GM19099 (cell line): ENCODE measurements around the gene GSAP.

ENCODE experiments used
- POLR2A ChIP-seq: IDR thresholded peaks from 3 replicates; pipeline ENCODE4 v1.6.1; 2011; ENCODE audit warnings: low read depth; ENCODE audit not compliant: insufficient read length; ENCODE audit errors: extremely low read depth

GSAP gene

GRCh38 chr7:77420438-77420837 lies 4.3 kb upstream of the GSAP start:
- TF ChIP-seq POLR2A, result no peak

DNA sequence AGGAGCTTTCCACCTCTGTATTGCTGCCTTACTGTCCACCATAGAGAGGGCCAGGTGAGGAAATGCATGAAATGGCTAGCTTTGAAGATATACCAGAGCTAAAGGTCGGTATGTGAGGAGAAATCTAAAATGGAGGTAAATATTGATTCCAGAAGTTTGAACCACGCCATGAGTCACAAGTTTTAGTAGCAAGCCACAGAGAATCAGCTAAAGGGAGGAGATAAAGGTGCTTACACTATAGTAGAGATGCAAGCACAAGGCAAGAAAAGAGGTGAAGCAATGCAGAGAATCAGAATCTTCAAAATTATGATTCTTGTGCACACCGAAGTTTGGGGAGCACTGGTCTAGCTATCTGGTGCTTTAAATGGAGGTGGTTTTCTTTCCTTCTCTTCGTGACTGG lies 3.0 kb upstream of the GSAP start:
- TF ChIP-seq POLR2A, result no peak

GRCh38 chr7:77417801-77418200 lies 1.7 kb upstream of the GSAP start:
- TF ChIP-seq POLR2A, result no peak

GRCh38 chr7:77416621-77417371 lies 647 bp upstream of the GSAP start:
- TF ChIP-seq POLR2A, result no peak

- TF ChIP-seq POLR2A, result no peak
Observed at GRCh38 chr7:77415476-77415822, 700 bp downstream of the GSAP start.

DNA sequence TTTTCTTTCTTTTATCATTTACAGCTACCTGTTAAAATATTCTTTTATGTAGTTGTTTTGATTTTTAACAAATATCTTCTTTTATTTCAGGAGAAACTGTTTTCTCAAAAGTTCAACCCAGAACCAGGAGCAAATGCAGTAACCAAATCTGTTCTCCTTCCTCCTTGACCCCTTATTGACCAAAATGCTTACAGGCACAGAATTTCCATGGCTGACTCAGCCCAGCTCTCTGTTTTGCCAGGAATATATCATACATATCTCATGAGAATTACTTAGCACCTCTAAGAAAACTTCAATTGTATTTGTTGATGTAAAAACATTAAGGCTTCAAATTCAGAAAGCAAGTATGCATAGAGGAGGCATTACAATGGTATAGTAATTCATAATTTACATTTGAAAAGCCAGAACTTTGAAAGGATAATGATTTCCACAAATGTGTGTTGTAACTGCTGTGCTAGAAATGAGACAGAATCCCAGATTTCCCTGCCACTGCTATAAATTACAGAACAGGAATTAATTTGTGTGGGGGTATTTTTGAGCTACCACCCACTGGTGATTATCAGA lies 2.2 kb downstream of the GSAP start:
- no peak for TF ChIP-seq POLR2A

- TF ChIP-seq POLR2A, result no peak
Observed at GRCh38 chr7:77413128-77413527, 3.0 kb downstream of the GSAP start.

DNA sequence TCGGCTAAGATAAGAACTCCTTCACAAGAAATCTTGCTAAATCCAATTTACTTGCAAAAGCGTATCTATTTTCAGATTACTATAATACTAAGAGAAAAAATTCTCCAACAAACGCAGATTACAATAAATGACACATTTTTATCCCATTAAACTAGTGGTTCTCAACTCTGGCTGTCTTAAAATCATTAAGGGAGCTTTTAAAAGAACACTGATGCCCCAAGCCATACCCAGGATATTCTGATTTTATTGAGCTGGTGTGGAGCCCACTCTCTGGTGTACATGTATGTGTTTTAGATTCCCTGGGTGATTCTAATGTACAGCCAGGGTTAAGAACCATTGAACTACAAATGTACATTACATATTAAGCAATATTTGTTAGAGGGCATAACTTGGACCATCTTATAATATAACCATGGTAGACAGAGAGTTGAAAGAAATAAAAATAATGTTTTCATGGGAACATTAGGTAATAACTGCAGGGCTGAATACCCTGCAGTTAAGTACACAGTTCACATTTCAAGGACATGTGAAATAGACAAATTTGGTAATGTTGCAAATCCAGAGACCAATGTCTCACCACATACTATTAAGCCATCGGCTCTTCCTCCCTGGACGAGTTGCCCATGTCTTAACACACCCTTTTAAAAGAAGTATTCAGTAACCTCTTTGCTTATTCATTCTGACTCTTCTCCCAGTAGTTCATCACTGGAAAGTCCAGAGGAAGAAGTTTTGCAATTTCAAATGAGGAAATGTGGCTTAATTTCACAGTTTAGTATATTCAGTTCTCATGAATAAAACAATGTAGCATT lies 6.2 kb downstream of the GSAP start:
- no peak for TF ChIP-seq POLR2A

GRCh38 chr7:77409005-77409738 lies 7.0 kb downstream of the GSAP start:
- TF ChIP-seq POLR2A, result no peak

- no peak for TF ChIP-seq POLR2A
Observed at GRCh38 chr7:77407906-77408305, 8.2 kb downstream of the GSAP start.

DNA sequence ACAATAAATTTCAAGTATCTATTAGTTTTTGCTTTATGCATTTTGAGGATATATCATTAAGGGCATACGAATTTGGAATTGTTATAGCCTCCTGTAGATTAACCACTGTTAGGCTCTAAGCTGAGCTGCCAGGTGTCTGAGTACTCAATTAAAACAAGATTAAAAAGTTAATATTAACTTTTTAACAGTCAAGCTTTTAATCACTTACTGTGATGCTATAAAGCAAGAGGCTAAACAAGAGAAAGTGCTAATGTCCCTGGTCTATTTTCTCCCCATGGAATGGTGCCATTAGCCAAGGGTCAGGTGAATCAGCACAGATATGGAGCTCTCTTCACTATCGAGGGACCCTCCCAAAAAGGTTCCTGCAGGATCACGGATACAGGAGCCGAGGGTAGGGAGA lies 9.7 kb downstream of the GSAP start:
- TF ChIP-seq POLR2A, result no peak

DNA sequence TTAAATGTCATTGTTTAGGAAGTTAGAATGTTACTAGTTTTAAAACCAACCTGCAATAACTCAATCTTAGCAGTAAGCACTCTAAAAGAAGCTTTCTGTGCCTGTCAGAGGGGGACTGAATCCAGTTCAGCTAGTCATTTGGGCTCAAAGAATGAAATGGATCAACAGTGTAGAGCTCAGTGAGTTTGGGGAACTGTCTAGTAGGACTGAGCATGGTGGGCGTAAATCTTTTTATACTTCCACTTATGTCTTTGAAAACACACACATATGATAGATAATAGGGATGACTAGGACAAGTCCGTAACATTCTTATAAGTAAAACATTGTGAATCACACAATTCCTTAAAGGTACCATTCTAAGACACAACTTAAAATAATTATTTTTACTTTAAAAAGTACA lies 11.5 kb downstream of the GSAP start:
- no peak for TF ChIP-seq POLR2A

DNA sequence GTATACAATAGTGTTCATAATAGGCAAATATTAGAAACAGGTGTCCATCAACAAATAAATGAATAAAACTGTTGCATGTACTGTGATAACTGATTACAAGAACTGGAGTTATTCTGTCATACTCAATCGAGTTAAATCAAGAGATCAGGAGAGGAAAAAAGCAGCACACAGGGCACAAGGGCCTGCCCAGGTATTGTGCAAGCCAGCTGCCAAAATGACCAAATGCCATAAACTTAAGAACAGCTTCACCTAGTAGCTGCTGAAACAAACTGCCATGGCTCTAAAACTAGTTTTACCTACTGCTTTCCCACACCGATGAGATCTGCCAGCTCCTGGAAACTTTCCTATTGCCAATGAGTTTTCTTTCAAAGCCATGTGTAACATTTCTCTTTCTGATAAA lies 12.2 kb downstream of the GSAP start:
- TF ChIP-seq POLR2A, result no peak

GRCh38 chr7:77402818-77403217 lies 13.3 kb downstream of the GSAP start:
- no peak for TF ChIP-seq POLR2A

DNA sequence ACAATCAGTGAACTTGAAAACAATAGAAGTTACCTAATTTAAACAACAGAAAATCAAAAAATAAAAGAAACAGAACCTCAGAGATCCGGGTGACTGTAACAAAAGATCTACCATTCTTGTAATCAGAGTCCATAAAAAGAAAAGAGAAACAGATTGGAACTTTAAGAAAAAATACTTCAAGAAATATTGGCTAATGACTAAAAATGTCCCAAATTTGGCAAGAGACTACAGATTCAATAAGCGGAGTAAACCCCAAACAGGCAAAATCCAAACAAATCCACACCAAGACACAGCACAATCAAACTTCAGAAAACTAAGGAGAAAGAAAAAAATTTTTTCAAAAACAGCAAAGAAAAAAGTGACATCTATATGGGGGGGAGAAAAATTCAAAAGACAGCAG lies 15.1 kb downstream of the GSAP start:
- TF ChIP-seq POLR2A, result no peak
